HG02759 (cell line): Measurements from ENCODE around the gene STX18.
"Not testable (repeated sequence)": the region's sequence is repeated elsewhere in the genome, so short reads cannot be mapped to it uniquely, and the experiment has no call there.

ENCODE experiments used
- ATAC-seq: cut with Tn5 transposase; IDR thresholded peaks from one replicate; pipeline ENCODE4 v1.9.1; 2021; ENCODE audit warnings: mild to moderate bottlenecking, moderate library complexity; ENCODE audit not compliant: unreplicated experiment

The STX18 gene

DNA sequence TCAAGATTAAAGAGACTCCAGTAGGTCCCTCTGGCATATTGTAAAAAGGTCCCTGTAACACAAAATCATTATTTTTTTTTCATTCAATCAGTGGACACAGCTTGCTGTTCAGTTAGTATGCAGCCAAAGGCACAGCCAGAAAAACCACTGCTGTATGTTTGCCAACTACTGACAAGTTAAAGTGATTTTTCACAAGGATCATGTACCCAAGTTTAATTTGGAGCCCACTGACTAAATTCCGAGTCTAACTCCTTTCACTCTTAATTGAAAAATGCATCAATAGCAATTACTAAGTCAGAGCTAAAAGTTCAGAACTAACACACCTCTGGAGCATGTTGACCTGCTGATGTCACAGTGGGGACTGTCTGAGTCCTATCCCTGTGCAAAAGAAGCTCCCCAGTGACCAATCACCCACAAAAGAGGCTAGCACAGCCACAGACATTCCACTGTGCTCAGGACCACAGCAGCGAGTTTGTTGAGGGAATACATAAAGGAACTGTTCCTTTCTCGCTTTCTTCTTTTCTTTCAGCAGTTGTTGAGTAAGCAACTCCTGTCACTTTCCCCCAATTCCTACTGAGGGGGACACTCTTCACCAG is 60.4 kb downstream of the STX18 start:
- ATAC-seq: no peak

DNA sequence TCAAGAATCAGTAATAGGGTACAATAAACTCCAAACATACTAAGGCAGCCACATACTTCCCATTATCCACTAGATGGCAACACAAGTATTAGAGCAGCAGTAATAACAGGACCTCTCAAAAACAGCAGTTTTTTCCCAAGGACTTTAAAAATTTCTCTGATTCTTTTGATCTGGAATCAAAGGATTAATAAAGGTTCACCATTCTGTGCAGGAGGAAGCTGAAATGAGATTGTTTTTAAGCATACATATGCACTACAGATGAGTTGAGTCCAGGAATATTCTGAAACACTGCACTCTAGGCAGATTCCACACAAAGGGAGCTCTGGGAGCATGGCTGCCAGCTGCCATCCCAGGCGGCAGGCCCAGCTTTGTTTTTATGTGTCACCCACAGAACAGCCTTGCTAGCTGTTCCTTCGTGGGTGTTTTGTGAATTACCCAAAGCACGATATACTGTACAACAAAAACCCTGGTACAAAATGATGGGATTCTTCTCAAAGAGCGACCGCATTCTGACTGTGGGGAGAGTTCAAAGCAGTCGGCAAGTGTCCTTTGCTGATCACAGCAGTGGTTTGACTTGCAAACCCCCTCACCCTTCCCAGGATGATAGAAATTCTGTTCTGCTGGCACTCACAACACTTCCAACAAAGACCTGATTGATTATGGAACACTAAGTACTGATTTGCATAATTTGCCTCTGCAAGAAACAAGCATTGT is 61.0 kb downstream of the STX18 start:
- no peak for ATAC-seq

DNA sequence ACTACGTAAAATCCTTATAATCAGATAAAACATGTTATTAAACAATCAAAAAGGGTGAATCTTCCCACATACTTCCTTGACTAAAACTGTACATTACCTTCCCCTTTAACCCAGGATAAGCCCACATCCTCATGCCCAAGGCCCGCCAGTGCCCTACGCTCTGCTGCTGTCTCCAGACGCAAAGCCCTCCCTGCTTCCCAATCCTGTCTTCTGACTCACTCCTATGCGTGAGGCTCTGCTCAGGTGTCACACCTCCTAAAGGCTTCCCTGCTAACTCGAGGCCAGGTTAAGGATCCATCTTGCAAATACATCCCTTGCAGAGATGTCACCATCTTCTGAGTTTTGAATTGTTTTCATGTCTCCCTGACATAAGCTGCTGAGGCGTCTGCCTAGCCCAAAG is 61.6 kb downstream of the STX18 start:
- no peak for ATAC-seq

DNA sequence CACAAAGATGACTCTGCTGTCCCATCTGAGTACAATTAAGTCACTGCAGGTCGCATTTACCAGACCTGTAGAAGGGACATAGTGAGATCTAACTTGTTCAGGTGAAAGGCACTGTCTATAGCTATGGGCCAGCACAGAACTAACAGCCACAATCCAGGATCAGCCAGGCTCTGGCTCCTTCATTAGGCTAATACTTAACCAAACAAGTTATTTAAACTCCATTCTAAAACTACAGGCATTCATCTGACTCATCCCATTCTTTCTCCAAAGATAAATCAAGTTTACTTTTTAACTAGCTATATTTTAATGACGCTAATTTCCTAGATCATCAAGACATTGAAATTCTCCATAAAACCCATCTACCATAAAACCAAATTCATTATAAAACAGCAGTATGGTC is 62.5 kb downstream of the STX18 start:
- ATAC-seq: no peak

DNA sequence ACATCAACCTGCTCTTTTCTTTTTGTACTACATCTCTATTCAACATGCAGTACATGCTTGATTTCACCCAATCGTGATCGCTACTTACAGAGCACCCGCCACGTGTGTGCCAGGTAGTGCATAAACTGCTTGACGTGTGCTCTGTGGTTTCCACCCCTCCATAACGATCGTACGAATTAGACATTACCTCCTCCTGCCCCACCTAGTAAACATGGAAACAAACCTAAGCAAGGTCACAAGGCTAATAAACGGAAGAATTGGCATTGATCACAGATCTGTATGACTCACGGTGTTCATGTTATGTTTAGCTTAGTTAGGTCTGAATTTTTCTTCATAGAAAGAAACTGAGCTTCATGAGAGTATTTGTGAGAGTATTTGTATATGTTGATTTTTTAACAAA is 64.1 kb downstream of the STX18 start:
- ATAC-seq: no peak

DNA sequence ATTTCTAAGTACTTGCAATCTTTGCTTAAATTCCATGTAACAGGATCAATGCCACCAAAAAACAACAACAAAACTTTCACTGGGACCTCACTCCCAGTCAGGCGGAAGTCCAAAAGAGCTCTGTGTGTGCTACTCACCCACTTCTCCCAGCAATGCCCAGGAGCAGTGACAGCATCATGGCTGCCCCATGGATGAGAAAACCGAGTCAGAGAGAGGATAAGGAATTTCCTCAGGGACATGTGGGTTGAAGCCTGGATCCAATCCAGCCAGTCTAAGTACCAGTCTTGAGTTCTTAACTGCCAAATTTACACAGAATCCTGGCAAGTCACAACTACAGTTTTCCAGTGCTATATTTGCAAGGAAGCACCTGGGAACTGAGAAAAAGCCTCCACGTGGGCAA is 64.5 kb downstream of the STX18 start:
- no peak for ATAC-seq

DNA sequence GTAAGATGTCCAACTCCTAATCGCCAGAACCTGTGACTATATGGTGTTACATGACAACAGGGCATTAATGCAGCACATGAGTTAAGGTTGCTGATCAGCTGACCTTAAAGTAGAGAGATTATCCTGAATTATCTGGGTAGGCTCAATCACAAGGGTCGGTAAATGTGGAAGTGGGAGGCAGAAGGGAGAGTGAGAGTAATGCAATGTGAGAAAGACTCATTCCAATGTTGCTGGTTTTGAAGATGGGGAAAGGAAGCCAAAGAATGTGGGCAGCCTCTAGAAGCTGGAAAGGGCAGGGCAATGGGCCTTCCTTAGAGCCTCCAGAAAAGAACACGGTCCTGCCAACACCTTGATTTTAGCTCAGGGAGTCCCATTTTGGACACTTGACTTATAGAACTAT is 67.4 kb downstream of the STX18 start:
- ATAC-seq: no peak

DNA sequence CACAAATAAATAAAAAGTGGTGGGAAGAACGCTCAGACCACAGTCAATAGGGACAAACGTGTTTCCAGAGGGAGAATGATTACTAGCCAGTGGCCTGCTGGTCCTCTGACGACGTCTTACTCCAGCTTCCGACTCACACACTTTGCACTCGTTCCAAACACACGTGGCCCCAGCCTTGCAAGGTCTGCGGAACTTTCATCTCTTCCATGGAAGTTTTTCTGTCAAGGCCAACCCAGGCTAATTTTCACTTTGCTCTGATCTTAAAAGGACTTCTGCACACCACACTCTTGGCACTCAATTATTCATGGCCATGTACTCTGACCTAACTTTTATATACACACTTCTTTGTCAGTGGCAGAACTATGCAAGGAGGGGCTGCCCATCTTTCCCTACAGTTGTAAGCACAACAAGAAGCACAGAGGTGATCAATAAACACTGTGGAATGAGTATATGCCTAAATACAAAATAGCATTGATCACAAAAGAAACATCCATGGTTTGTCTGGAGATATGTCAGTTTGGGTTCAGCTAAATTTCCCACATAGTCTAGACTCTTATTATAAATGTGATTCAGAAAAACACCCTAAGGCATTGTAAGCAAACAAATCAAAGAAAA is 69.4 kb downstream of the STX18 start:
- no peak for ATAC-seq

DNA sequence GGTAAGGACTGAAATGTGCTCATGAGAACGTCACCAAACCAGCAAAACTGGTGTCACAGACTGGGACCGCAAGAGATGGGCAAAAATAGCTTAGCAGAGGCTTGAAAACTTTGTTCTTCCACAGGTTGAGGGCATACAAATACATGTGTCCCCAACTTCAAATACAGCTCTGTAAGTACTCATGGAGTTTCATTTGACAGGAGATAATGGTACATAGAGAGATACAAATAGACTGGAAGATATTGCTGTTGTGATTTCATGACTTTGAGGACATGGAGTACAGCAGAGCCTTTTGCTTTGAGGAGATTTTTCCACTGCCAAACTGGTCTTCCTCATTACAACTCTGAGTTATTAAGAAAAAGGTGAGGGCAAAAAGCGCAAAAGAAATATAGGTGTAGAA is 70.7 kb downstream of the STX18 start:
- ATAC-seq: no peak

DNA sequence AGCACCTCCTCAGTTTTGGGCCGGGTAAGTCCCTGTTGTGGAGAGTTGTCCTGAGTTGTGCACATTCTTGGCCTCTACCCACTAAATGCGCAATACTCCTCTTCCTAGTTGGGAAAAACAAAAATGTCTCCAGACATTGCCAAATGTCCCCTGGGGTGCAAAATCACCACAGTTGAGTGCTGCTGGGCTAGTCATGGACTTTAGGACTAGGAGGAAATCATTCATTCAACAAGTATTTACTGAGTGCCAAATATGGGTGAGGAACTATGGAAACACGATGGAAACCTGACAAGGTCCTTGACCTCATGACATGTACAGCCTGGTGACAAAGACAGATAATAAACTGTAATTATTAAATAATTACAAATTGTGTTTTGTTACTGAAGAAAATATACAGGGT is 71.6 kb downstream of the STX18 start:
- no peak for ATAC-seq

DNA sequence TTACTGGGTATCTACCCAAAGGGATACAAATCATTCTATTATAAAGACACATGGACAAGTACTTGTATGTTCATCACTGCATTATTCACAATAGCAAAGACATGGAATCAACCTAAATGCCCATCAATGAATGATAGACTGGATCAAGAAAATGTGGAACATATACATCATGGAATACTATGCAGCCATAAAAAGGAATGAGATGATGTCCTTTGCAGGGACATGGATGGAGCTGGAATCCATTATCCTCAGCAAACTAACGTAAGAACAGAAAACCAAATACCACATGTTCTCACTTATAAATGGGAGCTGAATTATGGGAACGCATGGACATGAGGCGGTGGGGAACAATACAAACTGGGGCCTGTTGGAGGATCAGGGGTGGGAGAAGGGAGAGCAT is 76.6 kb downstream of the STX18 start:
- not testable (repeated sequence) for ATAC-seq

DNA sequence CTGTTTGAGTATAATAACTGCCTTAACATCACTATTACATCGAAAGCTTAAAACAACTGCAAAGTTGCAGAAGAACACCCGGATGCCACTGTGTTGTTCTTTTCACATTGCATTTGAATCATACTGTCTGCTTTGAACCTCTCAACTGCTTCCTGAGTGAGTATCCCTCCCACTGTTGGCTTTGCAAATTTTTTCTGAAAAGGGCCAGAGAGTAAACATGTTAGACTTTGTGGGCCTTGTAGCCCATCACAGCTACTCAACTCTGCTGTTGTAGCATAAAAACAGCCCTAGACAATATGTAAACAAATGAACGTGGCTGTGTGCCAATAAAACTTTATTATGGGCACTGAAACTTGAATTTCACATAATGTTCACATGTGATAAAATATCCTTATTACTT is 78.9 kb downstream of the STX18 start:
- ATAC-seq: no peak

DNA sequence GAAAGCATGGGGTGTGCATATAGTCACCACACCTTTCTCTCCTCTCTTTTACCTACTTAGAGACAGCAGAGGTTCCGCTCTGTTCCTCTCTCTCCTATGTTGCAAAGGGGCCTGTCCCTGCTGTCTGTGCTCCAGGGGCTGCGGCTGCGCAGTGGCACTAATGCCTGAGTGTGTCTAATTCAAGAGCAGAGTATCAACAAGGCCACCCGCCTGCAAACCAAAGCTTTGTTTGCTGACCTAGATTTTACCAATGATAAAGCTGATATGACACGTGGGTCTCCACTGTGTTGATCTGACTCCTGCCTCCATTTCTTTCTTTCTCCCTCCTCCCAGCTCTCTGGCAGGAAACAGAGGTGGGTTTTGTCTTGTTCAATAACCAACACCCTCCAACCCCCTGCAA is 80.0 kb downstream of the STX18 start:
- no peak for ATAC-seq

DNA sequence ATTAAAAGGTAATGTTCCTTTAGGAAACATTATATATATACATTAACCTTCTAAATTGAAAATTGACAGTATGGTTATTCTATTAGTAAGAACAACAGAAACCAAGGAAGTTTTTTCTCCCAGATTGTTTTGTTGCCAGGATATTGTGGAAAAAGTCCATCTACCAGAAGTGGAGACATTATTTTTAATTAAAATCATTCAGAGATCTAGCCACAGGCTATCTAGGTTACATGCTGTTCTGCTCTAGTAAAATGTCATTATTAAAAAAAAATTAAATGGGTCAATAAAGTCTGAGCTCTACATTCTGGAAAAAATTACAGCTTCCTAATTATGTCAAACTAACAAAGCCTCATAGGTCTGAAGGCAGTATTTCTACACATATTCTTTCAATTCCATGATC is 80.7 kb downstream of the STX18 start:
- ATAC-seq: no peak

DNA sequence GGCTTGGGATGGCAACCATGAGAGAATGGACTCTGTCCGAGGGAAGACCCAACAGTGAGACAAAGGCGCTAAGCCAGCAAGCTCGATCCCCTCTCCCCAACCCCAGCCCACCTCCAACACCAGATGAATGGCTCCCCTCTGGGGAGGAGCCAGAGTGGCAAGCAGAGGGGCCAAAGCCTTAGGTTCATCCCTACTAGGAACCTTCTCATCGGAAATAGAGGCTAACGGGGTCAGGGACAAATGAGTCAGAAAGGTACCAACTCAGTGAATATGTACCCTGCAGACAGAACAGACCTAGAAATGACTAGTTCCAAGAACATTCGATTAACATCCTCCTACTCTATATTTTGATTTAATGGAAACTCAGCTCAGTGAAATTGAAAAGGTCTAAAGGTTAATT is 81.1 kb downstream of the STX18 start:
- no peak for ATAC-seq

DNA sequence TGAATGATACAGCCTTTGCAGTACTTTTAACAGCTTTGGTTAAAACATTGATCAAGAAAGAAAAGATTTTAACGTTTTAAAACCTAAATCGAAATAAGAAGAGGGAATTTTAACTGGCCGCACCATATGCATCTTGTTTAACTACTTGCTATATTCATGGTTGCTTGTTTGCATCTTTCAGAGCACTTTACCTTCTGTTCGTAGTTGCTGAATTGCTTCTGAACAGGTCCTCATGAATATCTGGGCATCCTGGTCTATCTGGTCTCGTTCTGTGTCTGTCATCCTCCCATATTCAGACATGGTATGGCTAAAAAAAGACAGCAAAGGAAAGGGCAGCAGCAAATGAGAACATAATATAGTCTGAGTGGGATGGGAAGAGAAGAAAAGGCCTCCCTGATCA is 82.7 kb downstream of the STX18 start:
- ATAC-seq: no peak

DNA sequence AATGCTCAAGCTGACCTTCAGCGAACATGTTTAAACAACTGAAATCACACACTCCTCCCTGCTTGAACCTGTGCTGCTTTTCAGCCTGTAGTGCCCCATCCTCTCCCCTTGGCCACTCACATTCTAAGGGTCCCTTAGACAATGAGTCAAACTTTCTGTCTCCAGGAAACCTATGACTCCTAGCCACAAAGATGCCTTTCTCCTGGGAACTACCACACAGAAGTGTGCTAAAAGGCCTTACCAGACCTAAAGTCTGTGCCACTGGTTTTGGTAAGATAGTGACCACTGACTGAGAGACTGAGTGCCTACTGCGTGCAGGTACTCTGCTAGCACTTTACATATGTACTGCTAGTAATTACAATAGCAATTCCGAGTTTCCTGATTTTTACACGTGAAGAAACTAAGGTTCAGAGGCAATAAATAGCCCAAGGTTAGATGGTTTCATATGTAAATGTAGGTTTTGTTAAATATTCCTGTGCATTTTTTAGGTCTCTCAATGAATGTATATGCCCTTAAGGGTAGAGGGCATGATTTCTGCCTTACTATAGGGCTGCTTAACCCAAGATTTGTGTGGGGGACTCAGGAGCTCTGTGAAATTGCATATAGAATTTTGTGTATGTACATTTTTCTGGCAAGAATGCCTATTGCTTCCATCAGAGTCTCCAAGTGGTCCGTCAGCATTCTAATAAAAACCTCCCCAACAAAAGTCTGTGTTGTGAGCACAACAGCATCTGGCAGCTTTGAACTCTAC is 83.9 kb downstream of the STX18 start:
- ATAC-seq: no peak

DNA sequence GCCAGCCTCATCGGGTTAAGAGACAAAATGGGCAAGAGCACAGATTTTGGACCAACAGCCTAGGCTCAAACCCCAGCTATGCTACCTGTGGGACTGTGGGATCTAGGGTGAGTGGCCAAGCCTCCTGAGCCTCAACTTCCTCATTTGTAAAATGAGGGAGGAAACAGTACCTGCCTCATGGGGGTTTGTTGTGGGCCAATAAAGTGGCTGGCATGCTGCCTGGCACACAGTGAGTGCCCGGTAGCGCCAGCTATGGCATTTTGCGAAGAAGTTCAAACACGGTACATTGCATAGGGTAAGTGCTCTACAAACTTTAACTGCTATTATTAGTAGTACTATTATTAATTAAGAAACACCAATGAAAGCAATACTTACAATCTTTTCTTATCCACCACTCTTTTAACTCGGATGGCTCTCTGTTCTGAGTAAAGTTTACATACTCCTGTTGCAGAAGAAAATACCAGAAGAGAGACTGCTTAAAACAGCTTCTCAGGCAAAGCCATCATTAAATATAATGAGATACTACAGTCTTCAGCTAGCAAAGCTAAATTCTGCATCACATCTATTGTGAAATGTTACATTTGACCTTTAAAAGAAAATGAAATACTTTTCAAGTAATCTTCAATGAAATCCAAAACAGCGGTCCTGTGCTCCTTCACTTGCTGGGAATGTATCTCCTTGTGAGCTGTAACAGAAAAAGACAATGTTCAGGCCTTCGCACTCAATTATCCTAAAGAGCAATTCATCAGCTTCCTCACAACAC is 84.9 kb downstream of the STX18 start:
- no peak for ATAC-seq

DNA sequence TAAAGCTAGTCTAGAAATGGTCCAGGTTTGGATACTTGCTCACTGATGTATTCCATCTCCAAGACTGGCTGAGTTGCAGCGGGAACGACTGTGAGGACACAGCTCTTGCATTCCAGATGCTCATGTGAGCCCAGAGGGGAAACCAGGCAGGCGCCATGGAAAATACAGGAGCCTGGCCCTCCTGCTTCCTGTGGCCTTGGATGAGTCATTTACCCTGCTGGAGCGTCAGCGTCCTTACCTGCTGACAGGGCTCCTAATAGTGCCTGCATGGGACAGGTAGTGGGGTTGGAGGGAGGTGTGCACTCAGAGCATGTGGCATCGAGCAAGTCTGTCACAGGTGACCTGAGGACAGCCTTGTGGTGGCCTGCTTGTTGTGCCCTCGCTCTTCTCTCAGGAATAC is 85.5 kb downstream of the STX18 start:
- ATAC-seq: no peak

DNA sequence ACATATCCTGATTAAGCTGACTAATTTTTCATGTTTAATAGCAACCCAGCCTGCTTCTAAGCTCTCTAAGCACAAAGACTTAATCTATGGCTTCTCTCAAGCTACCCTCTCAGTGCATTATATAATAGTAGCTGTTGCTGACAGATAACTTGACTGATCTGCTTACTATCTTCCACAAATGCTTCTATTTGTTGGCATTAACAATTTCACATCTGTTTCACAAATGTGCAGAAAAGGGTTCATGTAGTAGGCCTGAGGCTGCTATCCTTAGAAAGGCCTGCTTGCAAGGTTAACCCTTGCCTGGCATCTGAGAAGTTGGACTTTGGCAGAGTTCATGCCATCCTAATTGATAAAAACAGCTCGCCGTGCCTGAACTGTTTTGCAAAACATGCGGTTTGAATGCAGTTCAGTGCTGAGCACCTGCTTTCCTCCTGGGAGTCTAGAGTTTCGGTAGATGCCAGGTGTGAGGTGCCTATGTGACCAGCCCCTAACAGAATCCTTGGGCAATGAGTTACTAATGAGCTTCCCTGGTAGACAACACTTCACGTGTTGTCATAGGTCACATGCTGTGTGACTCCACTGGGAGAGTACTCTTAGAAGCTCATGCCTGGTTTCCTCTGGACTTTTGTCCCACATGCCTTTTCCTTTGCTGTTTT is 86.5 kb downstream of the STX18 start:
- ATAC-seq: peak; percentile 91

DNA sequence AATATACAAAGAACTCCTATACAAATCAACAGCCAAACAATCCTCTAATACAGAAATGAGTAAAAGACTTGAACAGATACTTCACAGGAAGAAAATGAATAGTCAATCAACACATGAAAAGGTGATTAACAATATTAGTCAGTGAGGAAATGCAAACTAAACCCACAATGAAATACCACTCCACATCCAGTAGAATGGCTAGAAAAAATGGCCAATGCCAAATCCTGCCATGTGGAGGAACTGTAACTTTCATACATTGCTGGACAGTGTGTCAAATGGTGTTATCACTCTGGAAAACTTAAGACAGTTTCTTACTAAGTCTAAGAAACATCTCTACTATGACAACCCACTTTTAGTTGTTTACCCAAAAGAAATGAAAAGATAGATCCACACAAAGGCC is 95.4 kb downstream of the STX18 start:
- ATAC-seq: no peak
